Activated CD4-positive, alpha-beta T cell treated with anti-CD3 and anti-CD28 coated beads for 36 hours (primary cell): Measurements from ENCODE around the gene FAM180A. TPM values are rescaled to one million over a fixed set of nuclear protein-coding genes. Genes with fewer than 3 reads are reported as not detected.

Experiments
- ATAC-seq: fragments of 200-7000 bp; cut with Tn5 transposase; one replicate; pipeline ENCODE4 v1.10.0; 2021; ENCODE audit warnings: mild to moderate bottlenecking, moderate library complexity
- CTCF ChIA-PET: fragments of 350-600 bp; sonication (Branson Sonifier 250); formaldehyde crosslinking; loops from one replicate; lab custom pipeline; 2021; ENCODE audit warnings: antibody characterized with exemption; lab: Charles Lee
- POLR2A ChIA-PET: fragments of 350-600 bp; sonication (Branson Sonifier 250); formaldehyde crosslinking; loops from one replicate; lab custom pipeline; 2021; ENCODE audit warnings: antibody characterized with exemption, inconsistent platforms; lab: Charles Lee
- DNase-seq: peaks from one replicate; pipeline ENCODE4 v3.0.0-alpha.2; 2020
- H3K27ac Mint-ChIP-seq: one replicate; pipeline ENCODE4 v1.8.0; 2021; ENCODE audit warnings: mixed read lengths
- H3K27me3 Mint-ChIP-seq: one replicate; pipeline ENCODE4 v1.8.0; 2021; ENCODE audit warnings: mixed read lengths
- H3K36me3 Mint-ChIP-seq: one replicate; pipeline ENCODE4 v1.8.0; 2021; ENCODE audit warnings: low read depth, mixed read lengths
- H3K4me1 Mint-ChIP-seq: one replicate; pipeline ENCODE4 v1.8.0; 2021; ENCODE audit warnings: mixed read lengths
- H3K4me3 Mint-ChIP-seq: one replicate; pipeline ENCODE4 v1.8.0; 2021; ENCODE audit warnings: mild to moderate bottlenecking, moderate library complexity, mixed read lengths
- H3K9me3 Mint-ChIP-seq: one replicate; pipeline ENCODE4 v1.8.0; 2021; ENCODE audit warnings: low read depth, mixed read lengths
- intact Hi-C, 2 experiments: fragments of 100-400 bp; cut with DNase I in 1 of 2; cut with micrococcal nuclease in 1 of 2; formaldehyde crosslinking; loops; one replicate each; pipeline versions ENCODE4 v1.14.2 to v1.15.1; 2022 to 2024; cut with DNase I, micrococcal nuclease
- total RNA-seq, 2 experiments: library from RNA; stranded (reverse); gene quantifications; one replicate each; pipeline ENCODE4 v1.2.3, GENCODE V29; 2021

FAM180A gene
- total RNA-seq, 2 experiments from 2014 or later: not detected

GRCh38 chr7:135711139-135711469, 37.5 kb downstream of the FAM180A start:
- no peaks in the 10 kb centered on the region for H3K4me1 Mint-ChIP-seq

GRCh38 chr7:135710417-135711138, 38.0 kb downstream of the FAM180A start:
- no peak for ATAC-seq
- no peaks in the 10 kb centered on the region for H3K27me3 Mint-ChIP-seq

More at GRCh38 chr7:135711139-135711469, 37.5 kb downstream of the FAM180A start:
- ChIA-PET POLR2A (no interaction called here), CTCF (interaction anchor here (0.6 to 3.3 kb wide), 15 partner anchors 9 to 337 kb away, joined by 3 to 15 read pairs (median 3); partner anchors contain the start of gene SLC13A4)
- no peak overlapping the region for H3K4me3 Mint-ChIP-seq
- ATAC-seq (no peak), DNase-seq (no peak)
- no peak overlapping the region for H3K27ac Mint-ChIP-seq
- H3K27me3 Mint-ChIP-seq: no peaks in the 10 kb centered on the region
- H3K9me3 Mint-ChIP-seq: no peaks in the 10 kb centered on the region
- H3K36me3 Mint-ChIP-seq: no peaks in the 10 kb centered on the region
- intact Hi-C loops: loop anchor here in 1 of 2 experiments (2.0 kb wide), 2 partner anchors 40 to 430 kb away; no protein-coding TSS in a partner anchor

GRCh38 chr7:135709508-135709907, 39.1 kb downstream of the FAM180A start:
- DNase-seq (no peak), ATAC-seq (no peak)
- Mint-ChIP-seq H3K27ac (no peak overlapping the region), H3K4me3 (no peak overlapping the region), H3K27me3 (no peaks in the 10 kb centered on the region), H3K9me3 (no peaks in the 10 kb centered on the region), H3K36me3 (no peaks in the 10 kb centered on the region), H3K4me1 (no peaks in the 10 kb centered on the region)
- POLR2A ChIA-PET: no interaction called here
- intact Hi-C loops: no loop called here
- CTCF ChIA-PET: interaction anchor here (1.6 kb wide), 1 partner anchor 14 kb away, joined by 5 read pairs; no protein-coding TSS in a partner anchor

More at GRCh38 chr7:135710417-135711138, 38.0 kb downstream of the FAM180A start:
- no peaks in the 10 kb centered on the region for H3K9me3 Mint-ChIP-seq
- H3K27ac Mint-ChIP-seq: no peak overlapping the region
- ChIA-PET CTCF (interaction anchor here (0.7 to 3.3 kb wide), 15 partner anchors 10 to 337 kb away, joined by 3 to 15 read pairs (median 3); partner anchors contain the start of gene SLC13A4), POLR2A (no interaction called here)
- DNase-seq: peak; percentile 30
- intact Hi-C loops: loop anchor here in 1 of 2 experiments (2.0 kb wide), 2 partner anchors 40 to 430 kb away; no protein-coding TSS in a partner anchor
- no peaks in the 10 kb centered on the region for H3K36me3 Mint-ChIP-seq
- H3K4me1 Mint-ChIP-seq: no peaks in the 10 kb centered on the region
- H3K4me3 Mint-ChIP-seq: no peak overlapping the region

GRCh38 chr7:135708041-135708440, 40.6 kb downstream of the FAM180A start:
- no peaks in the 10 kb centered on the region for H3K4me1 Mint-ChIP-seq
- H3K9me3 Mint-ChIP-seq: no peaks in the 10 kb centered on the region
- CTCF ChIA-PET: interaction anchor here (1.2 kb wide), 1 partner anchor 24 kb away, joined by 3 read pairs; no protein-coding TSS in a partner anchor
- H3K4me3 Mint-ChIP-seq: no peak overlapping the region
- POLR2A ChIA-PET: no interaction called here
- no peaks in the 10 kb centered on the region for H3K27me3 Mint-ChIP-seq
- DNase-seq (no peak), ATAC-seq (no peak)
- intact Hi-C loops: no loop called here
- H3K27ac Mint-ChIP-seq: no peak overlapping the region
- H3K36me3 Mint-ChIP-seq: no peaks in the 10 kb centered on the region

GRCh38 chr7:135707570-135707966, 41.0 kb downstream of the FAM180A start:
- H3K4me1 Mint-ChIP-seq: no peaks in the 10 kb centered on the region
- intact Hi-C loops: no loop called here
- ChIA-PET CTCF (interaction anchor here (1.2 kb wide), 1 partner anchor 23 kb away, joined by 3 read pairs; no protein-coding TSS in a partner anchor), POLR2A (no interaction called here)
- no peak overlapping the region for H3K27ac Mint-ChIP-seq
- H3K4me3 Mint-ChIP-seq: no peak overlapping the region
- ATAC-seq: no peak
- H3K27me3 Mint-ChIP-seq: no peaks in the 10 kb centered on the region
- no peaks in the 10 kb centered on the region for H3K36me3 Mint-ChIP-seq
- no peak for DNase-seq
- no peaks in the 10 kb centered on the region for H3K9me3 Mint-ChIP-seq

GRCh38 chr7:135706858-135707569, 41.6 kb downstream of the FAM180A start:
- no peaks in the 10 kb centered on the region for H3K4me1 Mint-ChIP-seq
- CTCF ChIA-PET: interaction anchor here (0.6 to 1.2 kb wide), 2 partner anchors 23 to 107 kb away, joined by 3 read pairs; no protein-coding TSS in a partner anchor
- H3K9me3 Mint-ChIP-seq: no peaks in the 10 kb centered on the region
- H3K27me3 Mint-ChIP-seq: no peaks in the 10 kb centered on the region
- no peaks in the 10 kb centered on the region for H3K36me3 Mint-ChIP-seq
- POLR2A ChIA-PET: no interaction called here
- no peak overlapping the region for H3K4me3 Mint-ChIP-seq
- no peak overlapping the region for H3K27ac Mint-ChIP-seq
- no peak for ATAC-seq
- no peak for DNase-seq
- intact Hi-C loops: no loop called here

GRCh38 chr7:135706038-135706742, 42.4 kb downstream of the FAM180A start:
- DNase-seq (no peak), ATAC-seq (no peak)
- H3K36me3 Mint-ChIP-seq: no peaks in the 10 kb centered on the region
- H3K9me3 Mint-ChIP-seq: no peaks in the 10 kb centered on the region
- H3K27ac Mint-ChIP-seq: no peak overlapping the region
- no peaks in the 10 kb centered on the region for H3K27me3 Mint-ChIP-seq
- CTCF ChIA-PET: interaction anchor here (0.6 kb wide), 1 partner anchor 106 kb away, joined by 3 read pairs; no protein-coding TSS in a partner anchor
- POLR2A ChIA-PET: no interaction called here
- H3K4me1 Mint-ChIP-seq: no peaks in the 10 kb centered on the region
- intact Hi-C loops: no loop called here
- no peak overlapping the region for H3K4me3 Mint-ChIP-seq

- DNase-seq: no peak
- intact Hi-C loops: no loop called here
- Mint-ChIP-seq H3K4me3 (no peak overlapping the region), H3K9me3 (no peaks in the 10 kb centered on the region), H3K36me3 (peaks cover 4% of the 10 kb centered on the region), H3K27ac (no peak overlapping the region), H3K4me1 (no peaks in the 10 kb centered on the region), H3K27me3 (no peaks in the 10 kb centered on the region)
- no peak for ATAC-seq
- POLR2A ChIA-PET: no interaction called here
- CTCF ChIA-PET: interaction anchor here (0.6 to 0.8 kb wide), 3 partner anchors 12 to 508 kb away, joined by 3 to 5 read pairs (median 3); no protein-coding TSS in a partner anchor
These were observed 43.9 kb downstream of the FAM180A start for GRCh38 chr7:135704698-135705097.

GRCh38 chr7:135704074-135704473, 44.5 kb downstream of the FAM180A start:
- H3K4me1 Mint-ChIP-seq: no peaks in the 10 kb centered on the region
- H3K4me3 Mint-ChIP-seq: no peak overlapping the region
- ATAC-seq (no peak), DNase-seq (peak; percentile 26)
- peaks cover 4% of the 10 kb centered on the region for H3K36me3 Mint-ChIP-seq
- intact Hi-C loops: no loop called here
- H3K27me3 Mint-ChIP-seq: no peaks in the 10 kb centered on the region
- ChIA-PET POLR2A (no interaction called here), CTCF (interaction anchor here (0.6 to 0.8 kb wide), 3 partner anchors 12 to 508 kb away, joined by 3 to 5 read pairs (median 3); no protein-coding TSS in a partner anchor)
- H3K9me3 Mint-ChIP-seq: no peaks in the 10 kb centered on the region
- no peak overlapping the region for H3K27ac Mint-ChIP-seq

- no peaks in the 10 kb centered on the region for H3K9me3 Mint-ChIP-seq
- H3K4me1 Mint-ChIP-seq: no peaks in the 10 kb centered on the region
- H3K36me3 Mint-ChIP-seq: peaks cover 4% of the 10 kb centered on the region
- H3K4me3 Mint-ChIP-seq: no peak overlapping the region
- H3K27ac Mint-ChIP-seq: no peak overlapping the region
- ChIA-PET CTCF (interaction anchor here (1.1 kb wide), 1 partner anchor 13 kb away, joined by 4 read pairs; no protein-coding TSS in a partner anchor), POLR2A (no interaction called here)
- DNase-seq (no peak), ATAC-seq (no peak)
- no peaks in the 10 kb centered on the region for H3K27me3 Mint-ChIP-seq
- intact Hi-C loops: no loop called here
These were observed 51.1 kb downstream of the FAM180A start for GRCh38 chr7:135697276-135698049.
